Panc1 (cell line): ENCODE measurements around the gene BMP8B.

Experiments used
- POLR2AphosphoS5 ChIP-seq: IDR thresholded peaks from 2 replicates; pipeline ENCODE4 v1.6.1; 2012; ENCODE audit warnings: mild to moderate bottlenecking, low read depth, low read length, moderate library complexity
- REST ChIP-seq, 2 experiments: IDR thresholded peaks; 2 replicates each; pipeline ENCODE4 v1.6.1; 2011 to 2012; ENCODE audit warnings: low read depth in 2 of 2, control low read depth in 1 of 2, low read length in 1 of 2, mild to moderate bottlenecking in 1 of 2, moderate library complexity in 1 of 2; ENCODE audit not compliant: insufficient read depth in 1 of 2
- TF ChIP-seq, protein P1 (sequence below): fragments of 450-650 bp; IDR thresholded peaks from 2 replicates; pipeline ENCODE4 v1.5.1; 2017; ENCODE audit warnings: mild to moderate bottlenecking

- TF ChIP-seq, protein P1, sequence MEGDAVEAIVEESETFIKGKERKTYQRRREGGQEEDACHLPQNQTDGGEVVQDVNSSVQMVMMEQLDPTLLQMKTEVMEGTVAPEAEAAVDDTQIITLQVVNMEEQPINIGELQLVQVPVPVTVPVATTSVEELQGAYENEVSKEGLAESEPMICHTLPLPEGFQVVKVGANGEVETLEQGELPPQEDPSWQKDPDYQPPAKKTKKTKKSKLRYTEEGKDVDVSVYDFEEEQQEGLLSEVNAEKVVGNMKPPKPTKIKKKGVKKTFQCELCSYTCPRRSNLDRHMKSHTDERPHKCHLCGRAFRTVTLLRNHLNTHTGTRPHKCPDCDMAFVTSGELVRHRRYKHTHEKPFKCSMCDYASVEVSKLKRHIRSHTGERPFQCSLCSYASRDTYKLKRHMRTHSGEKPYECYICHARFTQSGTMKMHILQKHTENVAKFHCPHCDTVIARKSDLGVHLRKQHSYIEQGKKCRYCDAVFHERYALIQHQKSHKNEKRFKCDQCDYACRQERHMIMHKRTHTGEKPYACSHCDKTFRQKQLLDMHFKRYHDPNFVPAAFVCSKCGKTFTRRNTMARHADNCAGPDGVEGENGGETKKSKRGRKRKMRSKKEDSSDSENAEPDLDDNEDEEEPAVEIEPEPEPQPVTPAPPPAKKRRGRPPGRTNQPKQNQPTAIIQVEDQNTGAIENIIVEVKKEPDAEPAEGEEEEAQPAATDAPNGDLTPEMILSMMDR, result no peak
- TF ChIP-seq POLR2AphosphoS5 (no peak), REST (IDR thresholded peaks at IDR 0.05; ENCODE audit: insufficient read depth in 1 of 2, low read depth in 2 of 2, low read length in 1 of 2) (no peak)
Observed at GRCh38 chr1:39833121-39833520, 44.5 kb upstream of the BMP8B start.
